Gastrocnemius medialis (tissue), 4 donors: ENCODE results near the gene CENPC. TPM values are rescaled to one million over a fixed set of nuclear protein-coding genes. Genes with fewer than 3 reads are reported as not detected.
"Not testable (repeated sequence)": the region's sequence is repeated elsewhere in the genome, so short reads cannot be mapped to it uniquely, and the experiment has no call there.

Experiments
- ATAC-seq, 2 donors: fragments of 150-250 bp; one replicate each; pipeline ENCODE4 v1.9.1; 2016
- DNase-seq, 2 donors: peaks; one replicate each; pipeline ENCODE4 v3.0.0-alpha.2; 2019
- H3K27ac ChIP-seq, 4 donors: fragments of 200-600 bp; sonication (generic); 1 replicate in 1 of 4; 2 replicates in 3 of 4; pipeline ENCODE4 v1.5.1; 2016 to 2018; ENCODE audit warnings: mild to moderate bottlenecking in 2 of 4, moderate library complexity in 1 of 4
- H3K27me3 ChIP-seq, 3 donors: fragments of 200-600 bp; sonication (generic) in 2 of 3; 1 replicate in 1 of 3; 2 replicates in 2 of 3; pipeline versions ENCODE4 v1.5.1 to v1.6.0; 2016 to 2019; ENCODE audit warnings: mild to moderate bottlenecking in 1 of 3, moderate library complexity in 1 of 3
- H3K36me3 ChIP-seq, 2 donors: fragments of 200-600 bp; sonication (generic) in 1 of 2; one replicate each; pipeline ENCODE4 v1.5.1; 2017 to 2018
- H3K4me1 ChIP-seq, 2 donors: fragments of 200-600 bp; sonication (generic) in 1 of 2; one replicate each; pipeline ENCODE4 v1.5.1; 2016 to 2017; ENCODE audit warnings: mild to moderate bottlenecking in 2 of 2
- H3K4me3 ChIP-seq, 4 donors: fragments of 200-600 bp; sonication (generic) in 3 of 4; 1 replicate in 1 of 4; 2 replicates in 3 of 4; pipeline ENCODE4 v1.5.1; 2016 to 2019; ENCODE audit warnings: mild to moderate bottlenecking in 2 of 4
- H3K9me3 ChIP-seq, 3 donors: fragments of 200-600 bp; sonication (generic) in 2 of 3; 1 replicate in 1 of 3; 2 replicates in 2 of 3; pipeline ENCODE4 v1.5.1; 2016 to 2019
- POLR2A ChIP-seq, 2 donors: fragments of 450-650 bp; IDR thresholded peaks; one replicate each; pipeline ENCODE4 v1.6.1; 2017; ENCODE audit warnings: antibody characterized with exemption in 2 of 2, mild to moderate bottlenecking in 2 of 2, moderate library complexity in 2 of 2
- in situ Hi-C, 4 donors: fragments of 200-750 bp; cut with MboI; loops; one replicate each; pipeline versions ENCODE4 v1.15.0 to v1.8.0; 2017; ENCODE audit warnings: low sequenced_read_pairs in 4 of 4
- intact Hi-C: fragments of 100-400 bp; cut with DNase I; formaldehyde crosslinking; loops from one replicate; pipeline ENCODE4 v1.15.1; 2023; ENCODE audit warnings: low total_unique reads
- total RNA-seq, 4 donors: library from RNA; depleted of rRNA; stranded (reverse); fragments of >200 nt; gene quantifications; one replicate each; pipeline versions ENCODE4 v1.1.0 to v1.2.3, GENCODE V29; 2016
- TF ChIP-seq, protein P1 (sequence below), 5 experiments: fragments of 450-650 bp in 3 of 5; fragments of 200-600 bp in 2 of 5; sonication (generic) in 2 of 5; IDR thresholded peaks in 4 of 5; conservative IDR thresholded peaks in 1 of 5; 1 replicate in 4 of 5; 2 replicates in 1 of 5; pipeline ENCODE4 v1.5.1; 2016 to 2019; ENCODE audit warnings: antibody characterized with exemption in 5 of 5, mild to moderate bottlenecking in 3 of 5, moderate library complexity in 3 of 5

CENPC gene
- total RNA-seq, 4 donors from 2014 or later: 2.4 to 10.4 (median 5.2) TPM

DNA sequence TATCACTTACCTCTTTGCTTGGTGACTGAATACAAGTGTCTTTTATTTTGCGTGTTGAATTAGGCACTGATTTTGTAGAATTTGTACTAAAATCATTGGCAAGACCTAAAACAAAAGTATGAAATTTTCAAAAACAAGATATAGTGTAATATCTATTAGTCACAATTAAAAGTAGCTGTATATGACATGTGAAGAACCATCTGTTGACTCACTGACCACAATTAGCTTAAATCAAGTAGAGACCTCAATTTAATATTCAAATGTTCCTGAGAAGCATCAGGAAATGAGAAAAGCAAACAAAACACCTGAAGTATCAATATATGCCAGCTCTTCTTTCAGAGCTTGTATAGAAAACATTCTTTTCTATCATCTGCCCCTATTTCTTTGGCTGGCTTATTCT, 5.5 kb downstream of the CENPC start:
- ATAC-seq: no peak
- Histone ChIP-seq H3K9me3 (no peaks in the 10 kb centered on the region), H3K36me3 (peaks cover 0 to 23% of the 10 kb centered on the region in 2 donors), H3K4me1 (peaks cover 14 to 19% of the 10 kb centered on the region in 2 donors), H3K27ac (no peak overlapping the region), H3K4me3 (no peak overlapping the region), H3K27me3 (no peaks in the 10 kb centered on the region)
- intact Hi-C loops (loop anchor here (10.0 kb wide), 1 partner anchor 85 kb away; no protein-coding TSS in a partner anchor), in situ Hi-C loops (loop anchor here in 3 of 4 donors (10.0 to 25.0 kb wide), 2 partner anchors 155 to 797 kb away; no protein-coding TSS in a partner anchor)
- DNase-seq: no peak
- TF ChIP-seq, protein P1, sequence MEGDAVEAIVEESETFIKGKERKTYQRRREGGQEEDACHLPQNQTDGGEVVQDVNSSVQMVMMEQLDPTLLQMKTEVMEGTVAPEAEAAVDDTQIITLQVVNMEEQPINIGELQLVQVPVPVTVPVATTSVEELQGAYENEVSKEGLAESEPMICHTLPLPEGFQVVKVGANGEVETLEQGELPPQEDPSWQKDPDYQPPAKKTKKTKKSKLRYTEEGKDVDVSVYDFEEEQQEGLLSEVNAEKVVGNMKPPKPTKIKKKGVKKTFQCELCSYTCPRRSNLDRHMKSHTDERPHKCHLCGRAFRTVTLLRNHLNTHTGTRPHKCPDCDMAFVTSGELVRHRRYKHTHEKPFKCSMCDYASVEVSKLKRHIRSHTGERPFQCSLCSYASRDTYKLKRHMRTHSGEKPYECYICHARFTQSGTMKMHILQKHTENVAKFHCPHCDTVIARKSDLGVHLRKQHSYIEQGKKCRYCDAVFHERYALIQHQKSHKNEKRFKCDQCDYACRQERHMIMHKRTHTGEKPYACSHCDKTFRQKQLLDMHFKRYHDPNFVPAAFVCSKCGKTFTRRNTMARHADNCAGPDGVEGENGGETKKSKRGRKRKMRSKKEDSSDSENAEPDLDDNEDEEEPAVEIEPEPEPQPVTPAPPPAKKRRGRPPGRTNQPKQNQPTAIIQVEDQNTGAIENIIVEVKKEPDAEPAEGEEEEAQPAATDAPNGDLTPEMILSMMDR (IDR thresholded peaks at IDR 0.05 in 4 of 5, conservative IDR thresholded peaks at IDR 0.05 in 1 of 5): no peak
- TF ChIP-seq POLR2A (IDR thresholded peaks at IDR 0.05): no peak

DNA sequence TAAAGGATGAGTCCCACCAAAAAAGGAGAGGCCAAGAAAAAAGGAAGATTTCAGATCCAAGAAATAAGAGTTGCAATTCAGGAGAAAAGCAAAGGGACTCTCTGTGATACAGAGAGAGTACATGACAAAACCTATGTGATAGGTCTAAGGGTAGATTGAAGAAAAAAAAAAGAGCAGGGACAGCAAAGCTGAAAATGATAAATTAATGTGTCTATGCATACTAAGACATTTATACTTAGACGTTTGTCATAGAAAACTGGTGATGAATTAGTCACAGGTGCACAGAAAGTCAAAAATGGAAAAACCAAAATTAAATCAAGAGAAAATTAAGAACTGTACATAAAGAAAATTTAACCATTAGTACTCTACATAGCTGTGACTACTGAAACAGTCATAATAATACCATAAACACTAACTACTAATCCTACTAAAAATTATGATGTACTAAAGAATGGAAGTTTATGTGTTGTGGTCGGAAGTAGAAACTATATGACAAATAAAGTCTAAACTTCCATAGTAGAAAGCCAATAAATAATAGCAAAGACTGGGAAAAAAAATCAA, 9.9 kb downstream of the CENPC start:
- TF ChIP-seq, protein P1 (IDR thresholded peaks at IDR 0.05 in 4 of 5, conservative IDR thresholded peaks at IDR 0.05 in 1 of 5): no peak
- no peak for TF ChIP-seq POLR2A (IDR thresholded peaks at IDR 0.05)
- no peak for DNase-seq
- no peak overlapping the region for H3K27ac ChIP-seq
- ATAC-seq: no peak
- intact Hi-C loops: no loop called here
- in situ Hi-C loops: loop anchor here in 2 of 4 donors (25.0 kb wide), 1 partner anchor 802 kb away; no protein-coding TSS in a partner anchor
- no peak overlapping the region for H3K4me3 ChIP-seq
- H3K4me1 ChIP-seq: no peaks in the 10 kb centered on the region
- peaks cover 0 to 48% of the 10 kb centered on the region in 2 donors for H3K36me3 ChIP-seq
- H3K27me3 ChIP-seq: no peaks in the 10 kb centered on the region
- H3K9me3 ChIP-seq: no peaks in the 10 kb centered on the region

DNA sequence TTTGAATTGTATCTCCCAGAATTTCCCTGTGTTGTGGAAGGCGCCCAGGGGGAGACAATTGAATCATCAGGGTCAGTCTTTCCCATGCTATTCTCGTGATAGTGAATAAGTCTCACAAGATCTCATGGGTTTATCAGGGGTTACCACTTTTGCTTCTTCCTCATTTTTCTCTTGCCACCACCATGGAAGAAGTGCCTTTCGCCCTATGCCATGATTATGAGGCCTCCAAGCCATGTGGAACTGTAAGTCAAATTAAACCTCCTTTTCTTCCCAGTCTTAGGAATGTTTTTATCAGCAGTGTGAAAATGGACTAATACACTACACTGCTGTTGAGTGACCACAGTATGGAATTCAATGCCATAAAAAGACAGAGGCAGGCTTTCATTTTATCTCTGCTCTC, 12.2 kb downstream of the CENPC start:
- intact Hi-C loops (no loop called here), in situ Hi-C loops (loop anchor here in 2 of 4 donors (25.0 kb wide), 1 partner anchor 804 kb away; no protein-coding TSS in a partner anchor)
- Histone ChIP-seq H3K27ac (no peak overlapping the region), H3K4me1 (no peaks in the 10 kb centered on the region), H3K4me3 (no peak overlapping the region), H3K36me3 (peaks cover 3 to 51% of the 10 kb centered on the region in 2 donors), H3K27me3 (no peaks in the 10 kb centered on the region), H3K9me3 (no peaks in the 10 kb centered on the region)
- DNase-seq: no peak
- no peak for ATAC-seq
- TF ChIP-seq, protein P1 (IDR thresholded peaks at IDR 0.05 in 4 of 5, conservative IDR thresholded peaks at IDR 0.05 in 1 of 5): no peak
- no peak for TF ChIP-seq POLR2A (IDR thresholded peaks at IDR 0.05)

DNA sequence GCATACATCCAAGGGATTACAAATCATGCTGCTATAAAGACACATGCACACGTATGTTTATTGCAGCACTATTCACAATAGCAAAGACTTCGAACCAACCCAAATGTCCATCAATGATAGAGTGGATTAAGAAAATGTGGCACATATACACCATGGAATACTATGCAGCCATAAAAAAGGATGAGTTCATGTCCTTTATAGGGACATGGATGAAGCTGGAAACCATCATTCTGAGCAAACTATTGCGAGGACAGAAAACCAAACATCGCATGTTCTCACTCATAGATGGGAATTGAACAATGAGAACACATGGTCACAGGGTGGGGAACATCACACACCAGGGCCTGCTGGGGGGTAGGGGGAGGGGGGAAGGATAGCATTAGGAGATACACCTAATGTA, 12.9 kb downstream of the CENPC start:
- ATAC-seq, H3K4me1 ChIP-seq, intact Hi-C loops, H3K4me3 ChIP-seq, H3K27ac ChIP-seq, H3K9me3 ChIP-seq, H3K27me3 ChIP-seq, DNase-seq: not testable (repeated sequence)
- peaks cover 3 to 51% of the 10 kb centered on the region in 2 donors for H3K36me3 ChIP-seq
- in situ Hi-C loops: loop anchor here in 2 of 4 donors (25.0 kb wide), 1 partner anchor 805 kb away; no protein-coding TSS in a partner anchor

DNA sequence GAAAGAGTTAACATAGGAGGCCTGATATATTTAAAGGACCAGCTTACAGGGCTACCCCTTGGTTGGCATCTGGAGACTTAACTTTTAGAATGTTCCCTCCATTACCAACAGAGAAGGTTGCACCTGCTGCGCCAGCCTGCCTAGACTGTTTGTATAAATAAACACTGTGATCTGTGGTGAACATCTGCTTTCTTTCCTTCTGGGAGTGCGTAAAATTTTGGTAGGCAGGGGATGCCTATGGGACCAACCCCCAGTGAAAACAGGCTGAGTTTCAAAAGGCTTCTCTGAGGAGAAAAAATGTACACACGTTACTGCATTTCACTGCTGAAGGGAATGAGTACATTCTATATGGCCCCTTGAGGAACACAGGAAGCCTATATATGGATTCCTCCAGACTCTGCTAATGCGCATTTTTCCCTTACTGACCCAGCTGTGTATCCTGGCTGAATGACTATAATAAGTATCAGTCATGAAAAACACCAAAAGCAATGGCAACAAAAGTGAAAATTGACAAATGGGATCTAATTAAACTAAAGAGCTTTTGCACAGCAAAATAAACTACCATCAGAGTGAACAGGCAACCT, 13.8 kb downstream of the CENPC start:
- in situ Hi-C loops: loop anchor here in 2 of 4 donors (25.0 kb wide), 1 partner anchor 806 kb away; no protein-coding TSS in a partner anchor
- intact Hi-C loops: no loop called here
- no peak for ATAC-seq

DNA sequence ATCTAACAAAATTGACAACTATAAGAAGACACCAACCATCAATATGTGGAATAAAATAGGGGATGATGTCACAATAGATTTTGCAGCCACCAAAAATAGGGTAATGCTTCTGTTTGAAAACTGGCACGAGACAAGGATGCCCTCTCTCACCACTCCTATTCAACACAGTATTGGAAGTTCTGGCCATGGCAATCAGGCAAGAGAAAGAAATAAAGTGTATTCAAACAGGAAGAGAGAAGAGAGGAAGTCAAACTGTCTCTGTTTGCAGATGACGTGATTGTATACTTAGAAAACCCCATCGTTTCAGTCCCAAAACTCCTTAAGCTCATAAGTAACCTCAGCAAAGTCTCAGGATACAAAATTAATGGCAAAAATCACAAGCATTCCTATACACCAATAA, 21.2 kb downstream of the CENPC start:
- in situ Hi-C loops, H3K36me3 ChIP-seq, DNase-seq, H3K27ac ChIP-seq, ATAC-seq, H3K27me3 ChIP-seq, H3K9me3 ChIP-seq, intact Hi-C loops, H3K4me3 ChIP-seq, H3K4me1 ChIP-seq: not testable (repeated sequence)

More for the DNA sequence above, 13.8 kb downstream of the CENPC start:
- TF ChIP-seq POLR2A (IDR thresholded peaks at IDR 0.05): no peak
- TF ChIP-seq, protein P1 (IDR thresholded peaks at IDR 0.05 in 4 of 5, conservative IDR thresholded peaks at IDR 0.05 in 1 of 5): no peak
- DNase-seq: no peak
- Histone ChIP-seq H3K36me3 (peaks cover 3 to 51% of the 10 kb centered on the region in 2 donors), H3K27me3 (no peaks in the 10 kb centered on the region), H3K27ac (no peak overlapping the region), H3K4me1 (no peaks in the 10 kb centered on the region), H3K4me3 (no peak overlapping the region), H3K9me3 (no peaks in the 10 kb centered on the region)
